Measurements from ENCODE around the gene SIAH3. TPM values are rescaled to one million over a fixed set of nuclear protein-coding genes. Genes with fewer than 3 reads are reported as not detected.

Gene SIAH3
- total and polyA plus RNA-seq, 2 experiments from 2014 or later = 0.13 to 0.17 TPM

DNA sequence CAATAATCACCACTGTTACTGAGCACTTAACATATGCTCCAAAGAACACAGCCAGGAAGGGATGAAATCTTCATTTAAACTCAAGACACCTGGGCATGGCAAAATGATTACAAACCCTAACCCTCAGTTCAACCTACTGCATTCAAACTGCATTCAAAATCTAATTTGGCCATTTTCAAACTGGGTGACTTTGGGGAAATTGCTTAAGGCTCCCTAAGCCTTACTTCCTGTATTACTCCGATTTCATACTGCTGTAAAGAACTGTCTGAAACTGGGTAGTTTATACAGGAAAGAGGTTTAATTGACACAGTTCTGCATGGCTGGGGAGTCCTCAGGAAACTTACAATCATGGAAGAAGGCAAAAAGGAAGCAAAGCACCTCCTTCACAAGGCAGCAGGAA, 99.0 kb downstream of the SIAH3 start:
- no peak overlapping the region for H3K27ac Mint-ChIP-seq
- ATAC-seq (no peak), DNase-seq (ENCODE audit: low spot score) (no peak)
- H3K4me1 Mint-ChIP-seq = peaks cover 16% of the 10 kb centered on the region
- Histone ChIP-seq H3K4me2 (no peak overlapping the region), H3K27ac (ENCODE audit: low read depth) (no peak overlapping the region), H3K9me2 (ENCODE audit: insufficient read depth) (peaks cover 4% of the 10 kb centered on the region; the same call in 1 of the 2 replicates), H2AFZ (no peak overlapping the region), H3F3A (replicated peaks; ENCODE audit: low read depth) (no peaks in the 10 kb centered on the region), H3K27me3 (ENCODE audit: insufficient read depth) (no peaks in the 10 kb centered on the region), H3K4me1 (ENCODE audit: insufficient read depth) (no peaks in the 10 kb centered on the region), H3K79me2 (replicated peaks; ENCODE audit: insufficient read depth) (no peaks in the 10 kb centered on the region), H4K20me1 (replicated peaks; ENCODE audit: insufficient read depth) (no peaks in the 10 kb centered on the region), H3K36me3 (ENCODE audit: insufficient read depth) (no peaks in the 10 kb centered on the region), H3K4me3 (no peak overlapping the region)
- H3K9me3 Mint-ChIP-seq = peaks cover 2% of the 10 kb centered on the region; the same call in 2 of the 3 replicates
- no peak overlapping the region for H3K4me3 Mint-ChIP-seq
- peaks cover 1% of the 10 kb centered on the region for H3K27me3 Mint-ChIP-seq (ENCODE audit: insufficient read depth, low read depth, poor library complexity)
- TF ChIP-seq NANOG (IDR thresholded peaks at IDR 0.05; ENCODE audit: borderline replicate concordance) = no peak
- peaks cover under 1% of the 10 kb centered on the region for H3K36me3 Mint-ChIP-seq (ENCODE audit: low read depth)

DNA sequence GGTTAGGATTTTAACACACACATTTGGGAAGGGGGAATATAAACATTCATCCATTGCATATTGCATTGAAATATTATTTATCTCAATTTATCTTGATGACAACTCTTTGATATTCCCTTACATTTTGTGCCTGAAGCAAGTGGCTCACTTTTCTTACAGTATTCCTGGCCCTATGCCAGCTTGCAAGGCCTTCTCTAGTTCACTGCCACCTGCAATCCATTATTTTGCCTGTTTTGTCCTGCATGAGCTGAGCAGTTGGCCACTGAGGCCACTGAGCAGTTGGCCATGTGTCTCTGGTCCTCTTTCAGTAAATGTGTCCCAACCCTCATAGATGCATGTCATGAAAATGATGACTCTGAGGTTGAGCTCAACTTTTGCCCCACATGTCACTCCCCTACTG, 99.7 kb downstream of the SIAH3 start:
- Histone ChIP-seq H3K27ac (ENCODE audit: low read depth) (no peak overlapping the region), H3K27me3 (ENCODE audit: insufficient read depth) (no peaks in the 10 kb centered on the region)

More for the DNA sequence above, 99.7 kb downstream of the SIAH3 start:
- H3K4me3 Mint-ChIP-seq = no peak overlapping the region
- H3K9me3 Mint-ChIP-seq = no peaks in the 10 kb centered on the region
- H3K4me1 ChIP-seq (ENCODE audit: insufficient read depth) = no peaks in the 10 kb centered on the region
- H3K36me3 Mint-ChIP-seq (ENCODE audit: low read depth) = no peaks in the 10 kb centered on the region
- peaks cover 1% of the 10 kb centered on the region for H3K27me3 Mint-ChIP-seq (ENCODE audit: insufficient read depth, low read depth, poor library complexity)
- H3K36me3 ChIP-seq (ENCODE audit: insufficient read depth) = no peaks in the 10 kb centered on the region
- H2AFZ ChIP-seq = no peak overlapping the region
- no peak overlapping the region for H3K4me3 ChIP-seq
- no peak for TF ChIP-seq JUNB (IDR thresholded peaks at IDR 0.05; ENCODE audit: unreplicated experiment)
- TF ChIP-seq, protein P1, sequence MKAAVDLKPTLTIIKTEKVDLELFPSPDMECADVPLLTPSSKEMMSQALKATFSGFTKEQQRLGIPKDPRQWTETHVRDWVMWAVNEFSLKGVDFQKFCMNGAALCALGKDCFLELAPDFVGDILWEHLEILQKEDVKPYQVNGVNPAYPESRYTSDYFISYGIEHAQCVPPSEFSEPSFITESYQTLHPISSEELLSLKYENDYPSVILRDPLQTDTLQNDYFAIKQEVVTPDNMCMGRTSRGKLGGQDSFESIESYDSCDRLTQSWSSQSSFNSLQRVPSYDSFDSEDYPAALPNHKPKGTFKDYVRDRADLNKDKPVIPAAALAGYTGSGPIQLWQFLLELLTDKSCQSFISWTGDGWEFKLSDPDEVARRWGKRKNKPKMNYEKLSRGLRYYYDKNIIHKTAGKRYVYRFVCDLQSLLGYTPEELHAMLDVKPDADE (IDR thresholded peaks at IDR 0.05) = no peak
- TF ChIP-seq, protein P2, sequence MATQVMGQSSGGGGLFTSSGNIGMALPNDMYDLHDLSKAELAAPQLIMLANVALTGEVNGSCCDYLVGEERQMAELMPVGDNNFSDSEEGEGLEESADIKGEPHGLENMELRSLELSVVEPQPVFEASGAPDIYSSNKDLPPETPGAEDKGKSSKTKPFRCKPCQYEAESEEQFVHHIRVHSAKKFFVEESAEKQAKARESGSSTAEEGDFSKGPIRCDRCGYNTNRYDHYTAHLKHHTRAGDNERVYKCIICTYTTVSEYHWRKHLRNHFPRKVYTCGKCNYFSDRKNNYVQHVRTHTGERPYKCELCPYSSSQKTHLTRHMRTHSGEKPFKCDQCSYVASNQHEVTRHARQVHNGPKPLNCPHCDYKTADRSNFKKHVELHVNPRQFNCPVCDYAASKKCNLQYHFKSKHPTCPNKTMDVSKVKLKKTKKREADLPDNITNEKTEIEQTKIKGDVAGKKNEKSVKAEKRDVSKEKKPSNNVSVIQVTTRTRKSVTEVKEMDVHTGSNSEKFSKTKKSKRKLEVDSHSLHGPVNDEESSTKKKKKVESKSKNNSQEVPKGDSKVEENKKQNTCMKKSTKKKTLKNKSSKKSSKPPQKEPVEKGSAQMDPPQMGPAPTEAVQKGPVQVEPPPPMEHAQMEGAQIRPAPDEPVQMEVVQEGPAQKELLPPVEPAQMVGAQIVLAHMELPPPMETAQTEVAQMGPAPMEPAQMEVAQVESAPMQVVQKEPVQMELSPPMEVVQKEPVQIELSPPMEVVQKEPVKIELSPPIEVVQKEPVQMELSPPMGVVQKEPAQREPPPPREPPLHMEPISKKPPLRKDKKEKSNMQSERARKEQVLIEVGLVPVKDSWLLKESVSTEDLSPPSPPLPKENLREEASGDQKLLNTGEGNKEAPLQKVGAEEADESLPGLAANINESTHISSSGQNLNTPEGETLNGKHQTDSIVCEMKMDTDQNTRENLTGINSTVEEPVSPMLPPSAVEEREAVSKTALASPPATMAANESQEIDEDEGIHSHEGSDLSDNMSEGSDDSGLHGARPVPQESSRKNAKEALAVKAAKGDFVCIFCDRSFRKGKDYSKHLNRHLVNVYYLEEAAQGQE (IDR thresholded peaks at IDR 0.05; ENCODE audit: unreplicated experiment) = no peak
- peaks cover 5% of the 10 kb centered on the region; the same call in 1 of the 2 replicates for H3K9me2 ChIP-seq (ENCODE audit: insufficient read depth)
- ATAC-seq (no peak), DNase-seq (ENCODE audit: low spot score) (no peak)
- peaks cover 16% of the 10 kb centered on the region for H3K4me1 Mint-ChIP-seq
- H4K20me1 ChIP-seq (replicated peaks; ENCODE audit: insufficient read depth) = no peaks in the 10 kb centered on the region
- H3F3A ChIP-seq (replicated peaks; ENCODE audit: low read depth) = no peaks in the 10 kb centered on the region
- H3K79me2 ChIP-seq (replicated peaks; ENCODE audit: insufficient read depth) = no peaks in the 10 kb centered on the region
- H3K27ac Mint-ChIP-seq = no peak overlapping the region
- no peak overlapping the region for H3K4me2 ChIP-seq

All from GM23338 (cell line).